Parathyroid adenoma (tissue), 2 donors: ENCODE measurements around the gene MRPL11.

Experiments used
- H2AFZ ChIP-seq: fragments of 300-600 bp; sonication (generic); one replicate; pipeline ENCODE4 v1.7.0; 2017; ENCODE audit warnings: antibody characterized with exemption, mild to moderate bottlenecking
- H3K27ac ChIP-seq: fragments of 300-600 bp; sonication (generic); one replicate; pipeline ENCODE4 v1.7.0; 2017
- H3K27me3 ChIP-seq: fragments of 300-600 bp; sonication (generic); one replicate; pipeline ENCODE4 v1.7.0; 2017; ENCODE audit warnings: low read length; ENCODE audit not compliant: control insufficient read depth, insufficient read depth
- H3K36me3 ChIP-seq: fragments of 300-600 bp; sonication (generic); one replicate; pipeline ENCODE4 v1.7.0; 2017; ENCODE audit warnings: low read length; ENCODE audit not compliant: control insufficient read depth, insufficient read depth
- H3K4me1 ChIP-seq: fragments of 300-600 bp; sonication (generic); one replicate; pipeline ENCODE4 v1.7.0; 2017; ENCODE audit warnings: control low read depth
- H3K4me2 ChIP-seq: fragments of 300-600 bp; sonication (generic); one replicate; pipeline ENCODE4 v1.7.0; 2017; ENCODE audit warnings: low read length
- H3K4me3 ChIP-seq: fragments of 300-600 bp; sonication (generic); one replicate; pipeline ENCODE4 v1.7.0; 2017; ENCODE audit warnings: low read depth, low read length
- H3K79me2 ChIP-seq: fragments of 300-600 bp; sonication (generic); one replicate; pipeline ENCODE4 v1.7.0; 2017; ENCODE audit warnings: control low read depth
- H3K9ac ChIP-seq: fragments of 300-600 bp; sonication (generic); one replicate; pipeline ENCODE4 v1.7.0; 2017; ENCODE audit warnings: mild to moderate bottlenecking
- H3K9me3 ChIP-seq: fragments of 300-600 bp; sonication (generic); one replicate; pipeline ENCODE4 v1.7.0; 2017; ENCODE audit warnings: low read length; ENCODE audit not compliant: control insufficient read depth
- TF ChIP-seq, protein P1 (sequence below): fragments of 300-600 bp; sonication (generic); IDR thresholded peaks from one replicate; pipeline ENCODE4 v1.7.0; 2017; ENCODE audit warnings: antibody characterized with exemption, mild to moderate bottlenecking
- donor health status: primary hyperparathyroidism.

The MRPL11 gene

DNA sequence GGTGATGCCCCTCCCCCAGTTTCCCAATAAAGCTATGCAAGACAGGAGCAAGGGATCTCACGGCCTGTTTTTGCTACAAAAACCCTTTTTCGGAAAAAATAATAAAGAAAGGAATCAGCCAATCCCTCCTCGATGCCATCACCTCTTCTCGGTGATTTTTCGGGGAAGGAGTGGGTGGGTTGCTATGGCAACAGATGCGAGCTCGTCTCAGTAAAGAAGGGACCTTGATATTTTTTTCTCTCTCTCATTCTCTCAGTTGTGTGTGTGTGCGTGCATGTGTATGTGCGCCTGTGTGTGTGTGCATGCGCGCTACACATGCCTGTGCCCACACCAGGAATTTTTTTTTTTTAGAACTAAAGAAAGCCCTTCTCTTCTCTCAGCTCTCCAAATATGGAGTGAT, 21.6 kb downstream of the MRPL11 start:
- peaks cover 4% of the 10 kb centered on the region for H3K4me1 ChIP-seq

DNA sequence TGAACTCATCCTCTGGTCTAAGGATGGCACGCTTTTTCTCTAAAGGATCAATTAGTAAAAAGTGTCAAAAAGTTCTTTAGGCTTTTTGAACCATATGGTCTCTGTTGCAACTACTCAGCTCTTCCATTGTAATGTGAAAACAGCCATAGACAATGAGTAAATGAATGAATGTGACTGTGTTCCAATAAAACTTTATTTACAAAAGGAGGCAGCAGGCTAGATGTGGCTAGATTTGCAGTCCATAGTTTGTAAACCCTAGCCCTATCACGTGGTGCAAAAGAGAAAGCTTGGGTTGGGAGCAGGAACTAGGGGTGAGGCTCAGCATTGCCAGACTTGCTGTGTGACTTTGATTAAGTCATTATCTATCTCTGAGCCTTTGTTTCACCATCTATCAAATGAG, 23.2 kb downstream of the MRPL11 start:
- no peak overlapping the region for H3K4me3 ChIP-seq
- H3K4me1 ChIP-seq, result peaks cover 4% of the 10 kb centered on the region
- no peaks in the 10 kb centered on the region for H3K79me2 ChIP-seq
- no peak overlapping the region for H2AFZ ChIP-seq
- TF ChIP-seq, protein P1, sequence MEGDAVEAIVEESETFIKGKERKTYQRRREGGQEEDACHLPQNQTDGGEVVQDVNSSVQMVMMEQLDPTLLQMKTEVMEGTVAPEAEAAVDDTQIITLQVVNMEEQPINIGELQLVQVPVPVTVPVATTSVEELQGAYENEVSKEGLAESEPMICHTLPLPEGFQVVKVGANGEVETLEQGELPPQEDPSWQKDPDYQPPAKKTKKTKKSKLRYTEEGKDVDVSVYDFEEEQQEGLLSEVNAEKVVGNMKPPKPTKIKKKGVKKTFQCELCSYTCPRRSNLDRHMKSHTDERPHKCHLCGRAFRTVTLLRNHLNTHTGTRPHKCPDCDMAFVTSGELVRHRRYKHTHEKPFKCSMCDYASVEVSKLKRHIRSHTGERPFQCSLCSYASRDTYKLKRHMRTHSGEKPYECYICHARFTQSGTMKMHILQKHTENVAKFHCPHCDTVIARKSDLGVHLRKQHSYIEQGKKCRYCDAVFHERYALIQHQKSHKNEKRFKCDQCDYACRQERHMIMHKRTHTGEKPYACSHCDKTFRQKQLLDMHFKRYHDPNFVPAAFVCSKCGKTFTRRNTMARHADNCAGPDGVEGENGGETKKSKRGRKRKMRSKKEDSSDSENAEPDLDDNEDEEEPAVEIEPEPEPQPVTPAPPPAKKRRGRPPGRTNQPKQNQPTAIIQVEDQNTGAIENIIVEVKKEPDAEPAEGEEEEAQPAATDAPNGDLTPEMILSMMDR, result no peak
- no peak overlapping the region for H3K27ac ChIP-seq
- no peaks in the 10 kb centered on the region for H3K27me3 ChIP-seq
- no peak overlapping the region for H3K9ac ChIP-seq
- no peaks in the 10 kb centered on the region for H3K9me3 ChIP-seq
- H3K4me2 ChIP-seq, result no peak overlapping the region
- H3K36me3 ChIP-seq, result no peaks in the 10 kb centered on the region

More for the DNA sequence above, 21.6 kb downstream of the MRPL11 start:
- Histone ChIP-seq H2AFZ (no peak overlapping the region), H3K79me2 (no peaks in the 10 kb centered on the region), H3K36me3 (no peaks in the 10 kb centered on the region), H3K4me2 (no peak overlapping the region), H3K4me3 (no peak overlapping the region), H3K27ac (no peak overlapping the region), H3K9me3 (no peaks in the 10 kb centered on the region), H3K9ac (no peak overlapping the region), H3K27me3 (no peaks in the 10 kb centered on the region)
- TF ChIP-seq, protein P1, result no peak

DNA sequence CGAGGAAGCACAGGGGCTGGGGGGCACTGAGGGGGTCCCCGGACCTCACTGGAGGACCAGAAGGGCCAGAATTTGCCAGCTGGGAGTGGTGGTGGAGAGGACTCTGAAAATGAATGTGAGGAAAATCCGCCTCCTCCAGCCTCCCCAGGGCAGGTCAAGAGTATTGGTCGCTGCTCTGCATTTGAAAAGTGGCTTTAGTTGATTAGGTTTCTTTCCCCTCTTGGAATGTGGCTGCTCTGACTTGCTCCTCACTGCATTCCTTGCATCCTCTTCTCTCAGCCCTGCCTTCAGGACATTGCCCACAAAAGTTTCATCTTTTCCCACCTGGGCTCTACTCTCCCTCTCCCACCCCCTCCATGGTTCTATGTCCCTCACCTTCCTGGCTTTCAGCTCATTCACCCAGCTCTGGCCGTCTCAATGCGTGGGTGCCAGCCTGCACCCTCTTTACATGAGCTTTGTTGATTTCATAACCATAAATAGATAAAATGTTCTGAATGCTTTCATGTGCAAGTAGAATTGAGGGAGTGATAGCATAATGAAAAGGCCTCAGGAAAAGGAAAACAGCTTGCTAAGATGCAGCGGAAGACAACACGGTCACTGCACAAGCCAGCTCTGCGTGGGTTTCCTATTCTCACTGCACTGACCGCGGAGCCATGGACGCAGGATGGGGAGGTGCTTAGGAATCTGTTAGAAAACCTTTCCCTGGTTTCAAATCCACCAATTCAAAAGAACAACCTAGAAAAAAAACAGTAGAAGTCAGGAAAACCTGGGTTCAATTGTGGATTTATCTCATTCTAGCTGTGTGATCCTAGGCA, 24.3 kb downstream of the MRPL11 start:
- Histone ChIP-seq H2AFZ (no peak overlapping the region), H3K9ac (no peak overlapping the region), H3K27me3 (no peaks in the 10 kb centered on the region), H3K4me3 (no peak overlapping the region), H3K79me2 (no peaks in the 10 kb centered on the region), H3K27ac (no peak overlapping the region), H3K4me1 (peaks cover 4% of the 10 kb centered on the region), H3K36me3 (no peaks in the 10 kb centered on the region), H3K9me3 (no peaks in the 10 kb centered on the region), H3K4me2 (no peak overlapping the region)
- TF ChIP-seq, protein P1, result no peak

GRCh38 chr11:66413167-66413566, 25.5 kb downstream of the MRPL11 start:
- H3K27me3 ChIP-seq, result no peaks in the 10 kb centered on the region
- no peak overlapping the region for H3K4me2 ChIP-seq
- H3K36me3 ChIP-seq, result no peaks in the 10 kb centered on the region
- no peak overlapping the region for H3K27ac ChIP-seq
- no peaks in the 10 kb centered on the region for H3K79me2 ChIP-seq
- H3K4me3 ChIP-seq, result no peak overlapping the region
- TF ChIP-seq, protein P1, result no peak
- H2AFZ ChIP-seq, result no peak overlapping the region
- no peak overlapping the region for H3K9ac ChIP-seq
- H3K4me1 ChIP-seq, result no peaks in the 10 kb centered on the region
- H3K9me3 ChIP-seq, result no peaks in the 10 kb centered on the region

DNA sequence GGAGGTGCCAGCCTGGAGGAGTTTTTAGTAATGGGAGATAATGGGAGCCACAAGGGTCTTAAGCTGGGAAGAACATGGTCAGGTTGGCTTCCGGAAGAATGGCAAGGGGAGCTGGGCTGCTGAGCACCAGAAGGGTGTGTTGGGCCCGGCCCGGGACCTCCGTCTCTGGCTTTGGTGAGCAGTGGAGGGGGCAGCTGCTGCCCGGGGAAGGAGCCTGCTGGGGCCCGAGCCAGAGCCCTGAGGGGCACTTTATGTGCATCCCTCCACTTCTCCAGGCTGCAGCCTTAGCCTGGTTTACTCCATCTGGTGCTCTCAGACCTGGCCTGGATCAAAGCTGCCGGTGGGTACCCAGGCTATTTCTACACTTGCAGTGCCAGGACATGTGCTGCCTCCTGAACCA, 26.5 kb downstream of the MRPL11 start:
- Histone ChIP-seq H3K4me1 (no peaks in the 10 kb centered on the region), H3K27ac (no peak overlapping the region), H3K36me3 (no peaks in the 10 kb centered on the region), H3K27me3 (no peaks in the 10 kb centered on the region), H2AFZ (no peak overlapping the region), H3K4me2 (no peak overlapping the region), H3K9ac (no peak overlapping the region), H3K79me2 (no peaks in the 10 kb centered on the region), H3K9me3 (no peaks in the 10 kb centered on the region), H3K4me3 (no peak overlapping the region)
- TF ChIP-seq, protein P1, result no peak
